Measurements from ENCODE around the gene TMEM232.

Gene TMEM232

GRCh38 chr5:110507972-110508371 is 218.5 kb downstream of the TMEM232 start:
- no peak for DNase-seq

- no peak for DNase-seq
These were observed 220.1 kb downstream of the TMEM232 start for GRCh38 chr5:110506378-110506777.

- DNase-seq = no peak
These were observed 230.2 kb downstream of the TMEM232 start for GRCh38 chr5:110496276-110496675.

GRCh38 chr5:110492446-110492845 is 234.0 kb downstream of the TMEM232 start:
- no peak for DNase-seq

- no peak for DNase-seq
These were observed 247.6 kb downstream of the TMEM232 start for GRCh38 chr5:110478895-110479294.

- no peak for DNase-seq
These were observed 248.6 kb downstream of the TMEM232 start for GRCh38 chr5:110477911-110478310.

GRCh38 chr5:110476164-110476563 is 250.3 kb downstream of the TMEM232 start:
- DNase-seq = no peak

GRCh38 chr5:110475529-110475928 is 250.9 kb downstream of the TMEM232 start:
- DNase-seq = no peak

- no peak for DNase-seq
These were observed 257.0 kb downstream of the TMEM232 start for GRCh38 chr5:110469486-110469885.

- DNase-seq = no peak
These were observed 263.4 kb downstream of the TMEM232 start for GRCh38 chr5:110463106-110463505.

- DNase-seq = no peak
These were observed 265.6 kb downstream of the TMEM232 start for GRCh38 chr5:110460837-110461236.

- no peak for DNase-seq
These were observed 268.2 kb downstream of the TMEM232 start for GRCh38 chr5:110458313-110458712.

- no peak for DNase-seq
These were observed 283.6 kb downstream of the TMEM232 start for GRCh38 chr5:110442856-110443255.

GRCh38 chr5:110441035-110441434 is 285.4 kb downstream of the TMEM232 start:
- DNase-seq = no peak

GRCh38 chr5:110440058-110440457 is 286.4 kb downstream of the TMEM232 start:
- DNase-seq = no peak

GRCh38 chr5:110439296-110439695 is 287.2 kb downstream of the TMEM232 start:
- DNase-seq = no peak

GRCh38 chr5:110435207-110435606 is 291.3 kb downstream of the TMEM232 start:
- DNase-seq = no peak

GRCh38 chr5:110431603-110432002 is 294.9 kb downstream of the TMEM232 start:
- DNase-seq = no peak

- DNase-seq = peak in 1 of 2 donors; percentile 7
These were observed 312.1 kb downstream of the TMEM232 start for GRCh38 chr5:110414360-110414759.

- DNase-seq = no peak
These were observed 312.6 kb downstream of the TMEM232 start for GRCh38 chr5:110413856-110414255.

- DNase-seq = no peak
These were observed 316.9 kb downstream of the TMEM232 start for GRCh38 chr5:110409571-110409970.

- no peak for DNase-seq
These were observed 323.9 kb downstream of the TMEM232 start for GRCh38 chr5:110402562-110402961.

- no peak for DNase-seq
These were observed 324.6 kb downstream of the TMEM232 start for GRCh38 chr5:110401881-110402280.

- no peak for DNase-seq
These were observed 327.5 kb downstream of the TMEM232 start for GRCh38 chr5:110398951-110399350.

GRCh38 chr5:110397281-110397680 is 329.2 kb downstream of the TMEM232 start:
- DNase-seq = no peak

GRCh38 chr5:110386782-110387181 is 339.7 kb downstream of the TMEM232 start:
- no peak for DNase-seq

Data from CD4-positive, alpha-beta T cell treated with Interferon alpha-2 for 1 hour (primary cell).